Middle frontal gyrus (tissue), 1 donor: ENCODE results near the gene PHAF1.

Experiments
- DNase-seq: peaks from one replicate; pipeline ENCODE4 v3.0.0-alpha.2; 2015; ENCODE audit warnings: low spot score; ENCODE audit errors: extremely low spot score

Gene PHAF1

DNA sequence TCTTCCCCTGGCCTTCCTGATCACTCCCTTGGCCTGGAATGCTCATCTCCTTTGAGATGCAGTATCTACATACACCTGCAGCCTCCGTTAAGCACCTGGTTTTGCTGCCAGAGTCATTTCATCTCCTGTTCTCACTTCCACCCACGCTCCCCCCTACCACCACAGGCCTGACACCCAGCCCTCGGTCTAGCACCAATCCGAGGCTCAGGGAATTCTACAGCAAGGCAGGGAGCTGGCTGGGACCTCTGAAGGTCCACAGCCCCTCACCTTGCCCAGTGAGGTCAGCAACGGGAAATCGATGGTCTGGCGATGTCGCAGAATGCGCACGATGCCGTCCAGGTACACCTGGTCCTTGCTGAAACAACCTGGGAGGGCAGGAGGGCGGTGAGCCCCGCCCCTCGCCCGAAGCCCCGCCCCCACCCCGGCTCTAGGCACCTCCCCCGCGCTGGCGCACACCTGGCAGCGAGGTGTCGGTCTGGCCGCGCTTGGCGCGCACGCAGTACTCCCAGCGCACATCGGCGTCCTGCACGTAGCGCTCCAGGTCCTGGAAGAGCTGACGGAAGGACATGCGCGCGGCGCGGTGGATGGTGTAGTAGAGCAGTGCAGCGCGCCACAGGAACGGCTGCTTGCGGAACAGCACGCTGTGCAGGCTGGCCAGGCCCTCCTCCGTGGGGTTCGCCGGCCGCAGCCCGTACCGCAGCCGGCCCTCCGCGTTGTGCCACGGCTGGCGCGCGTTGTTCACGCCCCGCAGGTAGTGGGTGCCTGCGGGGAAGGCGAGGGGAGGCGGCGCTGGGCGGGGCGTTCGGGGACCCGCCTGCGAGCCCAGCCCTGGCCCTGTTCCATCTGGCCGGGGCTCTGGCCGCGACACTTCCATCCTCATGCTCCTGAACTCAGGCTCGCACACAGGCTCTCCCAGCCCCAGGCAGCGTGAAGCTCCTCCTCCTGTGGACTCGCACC lies 68.3 kb downstream of the PHAF1 start:
- no peak for DNase-seq

DNA sequence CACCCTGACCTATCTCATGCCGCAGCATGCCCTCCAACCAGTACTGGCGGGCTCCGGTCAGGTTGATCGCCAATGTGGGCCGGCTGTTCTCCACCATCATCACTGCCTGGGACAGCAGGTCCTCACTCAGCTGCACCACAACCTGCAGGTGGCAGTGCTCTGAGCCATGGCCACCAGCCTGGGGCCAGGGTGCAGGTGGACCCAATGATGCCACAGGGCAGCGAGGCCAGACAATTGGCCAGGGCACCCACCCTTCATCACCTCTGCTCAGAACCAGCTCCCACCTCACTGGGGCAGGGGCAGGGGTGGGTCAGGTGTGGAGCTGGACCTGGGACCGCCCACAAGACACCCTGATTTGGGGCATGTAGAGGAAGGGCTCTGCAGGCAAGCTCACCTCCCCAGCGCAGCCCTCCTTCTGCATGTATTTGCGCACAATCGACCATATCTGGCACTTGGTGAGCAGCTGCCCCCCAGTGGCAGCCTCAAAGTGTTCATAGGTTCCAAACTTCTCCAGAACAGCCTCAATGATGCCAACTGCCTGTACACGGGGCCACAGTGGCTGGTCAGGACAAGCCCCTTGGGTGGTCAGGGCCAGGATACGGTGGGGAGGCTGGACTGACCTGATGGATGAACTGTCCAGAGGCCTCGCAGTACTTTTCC lies 69.8 kb downstream of the PHAF1 start:
- no peak for DNase-seq

DNA sequence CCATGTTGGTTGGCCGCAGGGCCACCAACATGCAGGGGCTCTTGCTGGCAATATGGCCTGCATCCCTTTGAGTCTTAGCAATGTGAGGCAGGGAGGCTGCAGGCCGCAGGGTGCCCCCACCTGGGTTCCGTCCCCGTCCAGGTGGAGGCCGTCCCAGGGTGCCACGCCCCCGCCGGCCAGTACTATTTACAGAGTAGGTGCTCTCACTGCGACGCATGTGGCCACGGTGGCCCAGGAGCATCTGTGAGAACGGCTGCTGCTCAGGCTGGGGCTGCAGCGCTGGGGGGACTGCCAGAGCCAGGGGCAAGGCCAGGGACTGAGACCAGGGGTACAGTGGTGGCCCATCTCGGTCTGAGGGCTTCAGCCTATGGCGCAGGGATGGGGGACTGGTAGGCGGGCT lies 70.4 kb downstream of the PHAF1 start:
- no peak for DNase-seq

DNA sequence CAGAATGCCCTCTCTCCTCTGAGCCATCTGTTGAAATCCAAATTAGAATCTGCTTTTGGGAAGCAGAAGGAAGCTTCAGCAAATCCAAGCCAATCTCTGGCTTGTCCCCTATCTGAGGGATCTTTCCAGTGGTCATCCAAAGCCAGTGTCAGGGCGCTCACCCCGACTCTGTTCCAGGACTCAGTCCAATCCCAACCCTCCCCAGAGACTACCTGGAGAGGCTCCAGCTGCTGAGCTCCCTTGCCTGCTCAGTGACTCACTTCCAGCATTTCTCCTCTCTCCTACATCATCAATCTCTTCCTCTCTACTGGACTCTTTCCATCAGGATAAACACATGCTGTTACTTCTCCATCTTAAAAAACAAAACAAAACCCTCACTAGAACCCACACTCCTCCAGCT lies 71.6 kb downstream of the PHAF1 start:
- no peak for DNase-seq

DNA sequence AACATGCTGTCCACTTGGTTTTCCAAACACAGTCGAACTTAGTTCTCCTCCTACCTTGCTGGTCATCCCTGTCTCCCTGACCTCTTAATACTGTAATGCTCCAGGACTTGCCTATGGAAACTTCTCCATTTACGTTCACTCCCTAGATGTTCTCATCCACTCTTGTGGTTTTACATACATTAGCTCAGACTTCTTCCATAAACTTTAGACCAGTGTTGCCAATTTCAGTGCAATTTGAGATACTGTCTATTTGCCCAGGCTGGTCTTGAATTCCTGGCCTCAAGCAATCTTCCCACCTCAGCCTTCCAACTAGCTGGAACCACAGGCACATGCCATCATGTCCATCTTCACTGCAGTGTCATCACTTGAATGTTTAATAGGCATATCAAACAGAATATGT lies 72.5 kb downstream of the PHAF1 start:
- DNase-seq = no peak

DNA sequence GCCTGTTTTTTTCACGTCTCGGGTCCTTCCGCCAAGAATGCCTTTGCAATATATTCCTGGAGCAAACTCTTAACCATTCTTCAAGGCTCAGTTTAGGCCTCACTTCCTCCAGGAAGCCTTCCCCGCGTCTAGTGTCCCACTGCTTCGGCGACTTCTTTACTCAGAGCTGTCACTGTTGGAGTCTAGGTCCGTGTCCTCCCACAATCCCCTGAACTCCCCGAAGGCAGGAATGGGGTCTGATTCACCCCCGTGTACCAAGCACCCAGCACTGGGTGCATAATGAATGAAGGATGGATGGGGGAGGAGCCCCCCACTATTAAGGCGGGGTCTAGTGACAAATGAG lies 73.5 kb downstream of the PHAF1 start:
- no peak for DNase-seq

DNA sequence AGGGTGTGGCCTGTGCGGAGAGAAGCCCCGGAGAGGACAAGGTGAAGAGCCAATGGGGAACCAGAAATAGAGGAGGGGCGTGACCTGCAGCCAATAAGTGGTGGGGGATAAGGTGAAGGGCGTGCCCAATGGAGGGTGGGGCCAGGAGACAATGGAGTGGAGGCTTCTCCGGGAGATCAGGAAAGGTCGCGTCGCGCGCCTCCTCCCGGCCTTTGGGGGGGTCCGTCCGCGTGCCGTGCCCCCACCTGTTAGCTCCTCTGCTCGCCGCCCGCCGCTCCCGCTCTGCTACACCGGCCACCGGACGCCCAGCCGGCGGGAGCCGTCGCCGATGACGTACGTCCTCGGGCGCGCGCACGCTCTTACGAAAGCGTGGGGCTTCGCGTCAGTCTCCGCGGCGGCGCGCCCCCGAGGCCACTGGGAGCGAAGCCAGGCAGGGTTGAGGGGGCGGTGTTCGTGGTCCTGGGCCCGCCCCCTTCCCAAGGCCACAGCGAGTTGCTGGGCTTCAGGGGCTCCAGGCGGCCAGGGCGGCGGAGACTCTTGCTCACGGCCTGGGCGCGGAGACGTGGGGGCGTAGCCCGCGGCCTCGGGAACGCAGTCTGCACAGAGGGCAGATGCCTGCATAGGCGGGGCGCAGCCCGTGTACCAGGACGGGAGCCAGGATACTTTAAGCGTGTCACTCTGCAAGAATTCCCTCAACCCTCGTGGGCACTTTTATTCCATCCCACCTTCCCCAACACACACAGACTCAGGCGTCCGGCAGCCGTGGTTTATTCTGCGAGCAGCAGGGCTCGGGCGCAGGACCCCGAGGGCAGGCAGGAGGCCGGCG lies 74.1 kb downstream of the PHAF1 start, which contains the start of gene MATCAP1:
MATCAP1 (minus strand) TSS at position 337 of the 826 bp plus-strand sequence. CDS start 3,353 bp downstream, outside the sequence.
- DNase-seq = peak; percentile 88

DNA sequence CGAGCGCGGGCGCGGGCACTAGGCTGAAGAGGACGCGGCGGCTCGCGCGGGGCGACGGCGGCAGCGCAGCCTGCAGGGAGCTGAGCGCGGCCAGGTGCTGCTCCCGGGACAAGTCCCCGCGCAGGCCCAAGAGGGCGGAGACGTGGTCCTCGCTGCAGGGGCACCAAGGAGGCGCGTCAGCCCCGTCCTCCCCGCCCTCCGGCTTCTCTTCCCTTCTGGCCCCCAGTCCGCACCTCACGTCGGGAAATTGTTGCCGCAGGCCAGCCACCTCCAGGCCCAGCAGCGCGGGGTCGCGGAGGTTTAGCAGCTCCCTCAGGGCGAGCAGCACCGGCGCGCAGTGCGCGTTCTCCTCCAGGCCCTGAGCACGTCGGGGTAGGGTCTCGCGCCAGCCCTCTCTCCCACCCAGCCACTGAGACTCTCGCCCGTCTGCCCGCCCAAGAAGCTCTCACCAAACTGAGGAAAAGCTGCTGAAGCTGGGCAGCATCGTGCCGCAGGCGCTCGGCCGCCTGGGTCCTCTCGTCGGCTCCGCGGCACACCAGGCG lies 74.8 kb downstream of the PHAF1 start:
- DNase-seq = no peak

DNA sequence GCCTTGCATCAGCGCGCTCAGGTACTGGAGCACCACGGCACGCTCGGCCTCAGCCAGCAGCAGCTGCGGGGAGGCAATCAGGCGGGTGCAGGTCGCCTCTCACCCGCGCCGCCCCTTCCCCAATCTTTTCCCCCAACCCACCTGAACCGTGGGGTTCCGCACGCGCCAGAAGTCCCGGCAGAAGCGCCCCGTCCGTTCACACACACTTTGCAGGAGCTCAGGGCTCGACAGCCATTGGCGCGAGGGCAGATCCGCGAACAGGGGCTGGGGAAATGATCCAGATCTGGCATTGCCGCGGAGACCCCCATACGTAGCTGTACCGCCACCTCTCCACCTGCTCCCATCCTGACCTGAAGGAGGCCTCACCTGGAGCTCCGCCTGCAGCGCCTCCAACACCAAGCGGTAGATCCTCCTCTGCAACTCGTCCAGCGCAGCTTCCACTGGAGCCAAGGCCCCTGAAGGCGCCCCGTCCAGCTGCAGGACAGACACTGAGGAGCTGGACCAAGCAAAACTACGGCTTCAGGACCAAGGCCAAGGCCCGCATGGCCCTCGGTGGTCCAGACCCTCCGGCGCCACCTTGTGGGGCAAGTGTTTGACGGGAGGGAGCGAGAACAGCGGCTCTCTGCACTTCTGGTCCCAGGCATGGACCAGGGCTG lies 75.4 kb downstream of the PHAF1 start:
- DNase-seq = no peak

DNA sequence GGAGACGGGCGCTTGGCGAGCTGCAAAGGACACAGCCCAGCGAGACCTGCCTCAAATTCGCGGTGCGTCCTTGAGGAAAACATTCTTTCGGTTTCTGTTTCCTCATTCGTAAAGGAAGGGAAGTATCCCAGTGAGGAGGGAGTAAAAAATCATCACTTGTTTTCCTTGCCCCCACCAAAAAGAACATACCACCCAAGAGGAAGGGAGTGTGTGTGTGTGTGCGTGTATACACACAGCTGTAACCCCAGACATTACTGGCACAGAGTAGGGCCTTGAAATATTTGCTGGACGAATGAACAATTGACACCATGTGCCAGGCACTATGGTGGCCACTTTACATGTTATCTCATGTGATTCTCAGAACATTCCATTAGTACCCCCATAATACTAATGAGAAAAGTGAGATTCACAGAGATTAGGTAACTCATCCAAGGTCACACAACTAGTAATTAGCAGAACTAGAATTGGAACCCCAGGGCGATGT lies 76.0 kb downstream of the PHAF1 start:
- no peak for DNase-seq

DNA sequence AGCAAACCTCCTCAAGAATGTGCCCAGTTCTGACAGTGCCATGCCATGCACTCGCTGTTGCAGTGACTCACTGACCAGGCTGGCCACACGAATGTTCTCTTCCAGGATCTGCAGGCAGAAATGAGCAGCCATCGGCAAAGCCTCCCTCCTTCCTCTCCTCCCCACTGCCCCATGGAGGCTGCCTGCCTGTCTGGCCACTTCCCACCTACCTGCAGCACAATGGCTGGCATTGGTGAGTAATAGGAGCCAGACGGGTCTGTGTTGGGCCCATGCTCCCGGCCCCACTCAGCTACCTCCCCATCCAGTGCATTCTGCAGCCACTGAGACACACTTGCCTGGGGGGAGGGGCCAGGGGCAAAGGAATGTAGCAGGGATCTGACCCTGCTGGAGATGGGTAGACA lies 76.8 kb downstream of the PHAF1 start:
- DNase-seq = no peak

DNA sequence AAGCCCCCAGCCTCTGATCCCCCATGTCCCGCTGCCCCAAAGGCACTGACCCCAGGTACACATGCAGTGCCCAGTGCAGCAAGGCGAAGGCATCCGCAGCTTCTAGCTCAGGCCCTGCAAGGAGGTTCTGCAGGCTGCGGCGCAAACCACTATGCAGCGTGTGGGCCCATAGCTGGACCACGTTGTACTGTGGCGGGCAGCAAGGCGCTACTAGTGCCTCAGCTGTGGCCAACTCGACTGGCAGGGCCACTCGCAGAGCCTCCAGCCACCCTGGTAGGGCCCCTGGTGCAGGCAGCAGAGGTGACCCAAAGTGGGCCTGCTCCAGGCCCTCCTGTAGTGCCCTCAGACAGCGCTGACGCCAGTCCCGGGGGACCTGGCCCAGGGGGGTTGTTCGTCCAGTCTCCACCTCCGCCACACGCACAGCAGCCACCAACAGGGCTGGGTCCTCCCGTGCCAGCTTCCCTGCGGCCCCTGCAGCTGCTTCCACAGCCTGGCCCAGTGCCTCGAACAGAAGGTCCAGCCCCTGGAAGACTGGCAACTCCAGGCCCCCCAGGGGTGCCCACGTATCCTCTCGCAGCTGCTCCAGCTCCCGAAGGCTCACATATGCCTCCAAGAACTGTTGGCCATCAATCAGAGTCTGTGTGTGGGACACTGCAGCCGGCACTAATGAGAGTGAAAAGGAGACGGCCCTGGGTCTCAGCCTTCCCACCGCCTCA lies 77.6 kb downstream of the PHAF1 start:
- DNase-seq = no peak

DNA sequence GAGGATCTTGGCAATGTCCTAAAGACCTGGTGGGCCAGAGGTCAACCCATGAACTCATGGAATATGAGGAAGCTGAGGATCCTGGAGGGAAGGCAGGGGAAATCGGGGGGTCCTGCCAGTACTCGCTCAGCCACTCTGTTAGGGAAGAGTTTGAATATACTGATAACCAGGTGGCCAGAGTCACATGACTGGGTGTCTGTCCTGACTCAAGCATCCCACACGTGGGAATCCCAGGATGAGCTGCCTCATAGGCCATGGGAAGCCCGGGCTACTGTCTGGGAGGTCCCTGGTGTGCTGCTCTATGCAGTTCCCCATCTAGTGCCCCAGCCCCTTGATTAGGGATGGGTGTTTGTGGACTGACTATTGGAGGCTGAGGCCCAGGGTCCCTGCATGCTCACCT lies 78.6 kb downstream of the PHAF1 start:
- DNase-seq = no peak

DNA sequence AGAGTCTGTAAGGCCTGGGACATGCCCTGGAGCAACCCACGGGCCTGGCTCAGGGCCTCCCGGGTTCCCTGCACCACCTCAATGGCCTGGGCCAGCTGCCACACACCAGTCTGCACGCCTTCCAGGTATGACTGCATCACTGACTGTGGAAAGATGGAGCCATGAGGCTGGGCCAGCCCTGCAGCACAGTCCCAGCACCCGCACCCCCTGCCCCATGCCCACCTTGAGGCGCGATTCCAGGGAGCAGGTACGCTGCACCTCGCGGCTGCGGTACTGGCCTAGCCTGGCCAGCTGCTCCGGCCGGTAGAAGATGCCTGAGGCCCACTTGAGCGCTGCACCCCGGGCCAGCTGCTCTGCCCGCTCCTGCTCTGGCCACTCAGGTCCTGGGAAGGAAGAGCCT lies 79.1 kb downstream of the PHAF1 start:
- DNase-seq = no peak

DNA sequence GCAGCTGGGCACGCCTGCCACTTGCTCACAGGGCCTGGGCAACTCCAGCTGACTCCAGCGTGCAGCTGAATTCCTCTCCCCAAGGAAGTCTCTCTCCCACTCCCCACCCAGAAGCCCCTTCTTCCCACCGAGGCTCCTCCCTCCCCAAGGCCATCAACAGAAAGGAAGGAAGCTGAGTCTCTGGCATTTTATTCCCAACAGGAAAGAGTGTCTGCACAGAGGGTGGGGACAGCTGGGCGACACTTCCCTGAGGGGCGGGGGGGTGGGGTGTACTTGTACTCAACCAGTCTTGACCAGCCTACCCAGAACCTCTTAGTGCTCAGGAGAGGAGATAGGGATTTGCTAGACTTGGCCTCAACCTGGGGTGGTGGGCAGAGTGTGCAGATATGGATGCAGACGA lies 80.3 kb downstream of the PHAF1 start, which contains the start of gene EXOC3L1:
EXOC3L1 (minus strand) TSS at position 96 of the 400 bp plus-strand sequence. CDS start 460 bp downstream, outside the sequence.
- DNase-seq = no peak

DNA sequence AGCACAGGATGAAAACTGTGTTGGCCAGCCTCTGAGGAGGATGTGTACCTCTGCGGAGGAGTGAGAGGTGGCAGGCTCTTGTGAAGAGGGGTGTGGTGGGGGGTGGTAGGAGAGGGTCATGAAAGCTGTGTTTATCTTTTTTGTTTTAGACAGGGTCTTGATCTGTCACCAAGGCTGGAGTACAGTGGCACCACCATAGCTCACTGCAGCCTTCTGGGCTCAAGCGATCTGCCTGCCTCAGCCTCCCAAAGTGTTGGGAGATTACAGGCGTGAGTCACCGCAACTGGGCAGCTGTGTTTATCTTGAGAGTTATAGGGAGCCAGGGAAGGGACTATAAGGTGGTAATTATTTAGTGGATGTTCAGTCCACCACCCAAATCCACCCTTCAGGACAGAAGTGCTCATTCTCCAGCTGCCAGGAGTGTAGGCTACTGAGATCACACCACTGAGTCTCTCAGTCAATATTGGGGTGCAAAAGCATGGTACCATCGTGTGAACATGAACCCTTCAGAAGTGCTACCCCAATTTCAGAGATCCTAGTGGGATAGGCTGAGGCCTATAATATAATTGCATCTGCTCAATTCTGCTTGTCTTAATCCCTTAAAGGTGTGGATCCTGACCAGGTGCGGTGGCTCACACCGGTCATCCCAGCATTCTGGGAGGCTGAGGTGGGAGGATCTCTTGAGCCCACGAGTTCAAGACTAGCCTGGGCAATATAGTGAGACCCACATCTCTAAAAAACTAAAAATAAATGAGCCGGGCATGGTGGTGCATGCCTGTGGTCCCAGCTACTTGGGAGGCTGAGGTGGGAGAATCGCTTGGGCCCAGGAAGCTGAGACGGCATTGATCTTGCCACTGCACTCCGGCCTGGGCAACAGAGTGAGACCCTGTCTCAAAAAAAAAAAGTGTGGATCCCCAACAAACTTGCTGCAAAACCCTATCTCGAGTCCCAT lies 81.0 kb downstream of the PHAF1 start:
- DNase-seq = no peak

DNA sequence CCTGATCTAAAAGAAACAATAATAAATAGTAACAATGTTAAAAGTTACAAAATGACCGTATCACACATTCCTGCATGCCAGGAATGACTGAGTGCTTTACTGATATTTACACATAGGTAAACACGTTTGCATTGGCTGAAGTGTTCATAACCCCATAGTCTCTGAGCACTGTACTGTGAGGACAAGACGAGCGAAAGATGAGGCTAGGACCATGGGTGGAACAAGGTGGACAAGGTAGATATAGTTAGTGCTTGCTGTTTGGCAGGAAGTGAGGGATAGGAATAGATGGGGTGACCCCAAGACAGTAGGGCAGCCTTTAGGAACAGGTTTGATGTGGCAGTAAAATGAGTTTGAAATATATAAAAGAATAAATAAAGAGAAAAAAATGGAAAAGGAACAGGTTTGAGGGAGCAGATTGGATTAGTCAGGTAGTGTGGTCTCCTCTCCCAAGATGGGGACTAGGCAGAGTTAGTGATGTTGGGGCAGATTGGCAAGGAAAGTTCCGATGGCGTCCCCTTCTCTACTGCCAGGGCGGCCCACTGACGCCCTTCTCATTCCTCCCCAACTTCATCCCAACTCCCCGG lies 81.8 kb downstream of the PHAF1 start:
- no peak for DNase-seq

DNA sequence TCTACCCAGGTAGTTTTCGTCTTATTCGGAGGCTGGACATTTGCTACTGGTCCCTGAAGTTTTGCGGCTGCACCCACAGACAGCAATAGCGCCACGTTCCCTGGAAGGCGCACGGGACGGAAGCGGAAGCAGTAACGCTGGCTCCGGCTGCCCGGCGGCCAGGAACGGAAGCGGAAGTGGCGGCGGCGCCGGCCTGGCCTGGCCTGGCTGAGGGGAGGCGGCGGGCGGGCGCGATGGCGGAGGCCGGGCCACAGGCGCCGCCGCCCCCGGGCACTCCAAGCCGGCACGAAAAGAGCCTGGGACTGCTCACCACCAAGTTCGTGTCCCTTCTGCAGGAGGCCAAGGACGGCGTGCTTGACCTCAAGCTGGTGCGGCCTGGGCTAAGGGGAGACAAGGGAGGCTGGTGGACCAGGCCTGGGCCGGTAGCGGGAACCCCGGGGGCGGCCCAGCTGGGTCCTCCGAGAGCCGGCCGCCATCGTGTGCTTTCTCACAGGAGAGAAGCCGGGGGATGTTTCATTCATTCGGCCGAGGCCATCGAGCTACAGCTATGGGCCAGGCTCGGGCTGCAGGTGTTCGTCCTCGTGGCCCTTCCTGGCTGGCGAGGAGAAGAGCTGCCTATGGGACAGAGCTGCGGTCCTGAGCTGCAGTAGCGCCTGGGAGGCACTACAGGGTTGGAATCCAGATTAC lies 82.4 kb downstream of the PHAF1 start, which contains the start of gene E2F4:
E2F4 (plus strand) TSS at position 161 of the 687 bp plus-strand sequence; CDS start at position 234, 73 bp downstream.
- DNase-seq = peak; percentile 90
